Stimulated activated CD8-positive, alpha-beta memory T cell treated with anti-CD3 and anti-CD28 coated beads, Interleukin-2, amount 100 ng/mL, for 48 hours (primary cell): ENCODE measurements around the gene BNIP2.
"Not testable (repeated sequence)": the region's sequence is repeated elsewhere in the genome, so short reads cannot be mapped to it uniquely, and the experiment has no call there.

ENCODE experiments used
- DNase-seq, 2 donors: peaks; one replicate each; pipeline ENCODE4 v3.0.0-alpha.2; 2020; ENCODE audit warnings: low read depth in 2 of 2

Gene BNIP2

DNA sequence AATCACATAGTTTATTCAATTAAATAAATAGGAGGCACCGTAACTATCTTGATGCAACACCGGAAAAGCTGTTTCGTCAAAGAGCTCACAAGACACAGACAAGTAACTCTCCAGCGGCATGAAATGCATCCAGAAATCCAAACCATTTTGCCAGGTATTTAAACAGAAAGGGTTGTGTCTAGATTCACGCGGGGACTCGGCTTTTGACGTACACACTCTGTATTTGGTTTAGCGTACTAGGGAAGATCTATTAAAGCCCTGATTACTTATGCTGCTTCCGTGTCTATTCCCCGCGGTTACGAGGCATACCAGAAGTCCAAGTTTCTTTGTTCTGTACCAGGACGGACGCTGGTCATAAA, 718 bp downstream of the BNIP2 start:
- no peak for DNase-seq

DNA sequence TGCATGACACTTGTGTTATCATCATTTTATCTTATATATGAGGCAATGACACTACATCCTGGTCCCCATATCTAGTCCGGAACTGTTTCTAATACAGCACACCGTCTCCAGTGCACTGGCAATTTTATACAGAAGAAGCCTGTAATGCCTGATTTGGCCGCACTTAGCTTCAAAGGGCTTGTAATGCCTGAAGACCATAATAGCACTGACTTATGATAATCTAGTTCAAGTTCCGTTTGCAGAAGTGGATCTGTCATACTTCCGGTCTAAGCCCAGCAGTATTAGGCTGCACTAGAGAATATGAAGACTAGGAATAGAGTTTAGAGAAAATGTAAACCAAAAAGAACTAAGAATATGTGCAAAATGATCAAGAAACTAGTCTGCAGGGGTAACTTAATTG, 1.3 kb downstream of the BNIP2 start:
- DNase-seq = no peak

DNA sequence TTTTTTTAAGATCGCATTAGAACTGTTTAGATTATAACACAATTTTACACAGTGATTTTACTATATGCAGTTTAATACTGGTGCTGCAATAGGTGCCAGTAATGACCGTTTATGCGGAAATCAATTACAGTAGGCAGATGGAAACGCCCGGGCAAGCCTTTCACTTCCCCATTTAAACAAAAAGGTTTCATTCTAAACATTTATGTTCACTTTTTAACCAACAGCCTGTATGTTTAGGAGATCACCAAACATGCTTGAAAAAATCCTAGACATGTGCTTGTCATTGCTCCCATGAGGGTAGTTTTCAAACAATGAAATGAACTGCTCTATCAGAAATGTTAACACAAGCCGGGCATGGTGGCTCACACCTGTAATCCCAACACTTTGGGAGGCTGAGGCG, 2.7 kb downstream of the BNIP2 start:
- no peak for DNase-seq

DNA sequence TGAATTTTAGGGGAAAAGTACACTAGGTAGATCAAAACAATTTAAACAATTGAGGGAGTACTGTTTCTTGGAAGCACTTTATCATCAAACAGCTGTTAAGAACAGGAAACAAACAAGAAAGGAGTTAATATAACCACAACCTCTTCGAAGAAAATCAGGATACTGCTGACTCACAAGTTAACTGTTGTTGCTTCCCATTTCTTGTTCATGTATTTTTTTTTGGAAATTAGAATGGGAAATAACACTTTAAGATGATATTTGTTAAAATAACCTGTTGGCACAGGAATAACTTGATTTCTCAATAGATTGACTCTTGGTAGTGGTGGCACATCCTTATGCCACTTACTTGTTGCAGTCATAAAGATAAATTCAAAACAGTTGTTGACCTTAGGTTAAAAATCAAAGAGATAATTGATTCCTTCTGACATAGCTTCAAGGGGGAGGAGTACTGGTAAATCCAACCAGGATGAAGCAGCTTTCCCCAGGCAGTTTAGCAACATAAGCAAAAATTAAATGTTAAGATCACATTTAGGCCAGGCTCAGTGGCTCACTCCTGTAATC, 3.3 kb downstream of the BNIP2 start:
- no peak for DNase-seq

DNA sequence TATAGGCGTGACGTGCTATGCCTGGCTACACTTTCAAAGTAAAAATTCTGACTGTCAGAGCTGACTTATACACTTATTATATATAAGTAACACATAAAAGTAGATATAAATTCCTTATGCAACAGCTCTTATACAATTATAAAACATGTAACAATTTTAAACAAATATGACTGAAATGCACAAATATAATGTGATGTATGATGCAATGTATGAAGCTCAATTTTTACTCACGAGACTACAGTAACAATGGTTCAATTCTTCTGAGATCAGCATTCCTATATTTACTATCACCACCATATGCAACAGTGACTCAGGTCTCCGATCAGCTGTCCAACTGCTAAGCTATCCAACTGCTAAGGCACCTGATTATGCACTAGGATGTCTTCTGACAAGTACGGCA, 8.2 kb downstream of the BNIP2 start:
- DNase-seq = no peak

DNA sequence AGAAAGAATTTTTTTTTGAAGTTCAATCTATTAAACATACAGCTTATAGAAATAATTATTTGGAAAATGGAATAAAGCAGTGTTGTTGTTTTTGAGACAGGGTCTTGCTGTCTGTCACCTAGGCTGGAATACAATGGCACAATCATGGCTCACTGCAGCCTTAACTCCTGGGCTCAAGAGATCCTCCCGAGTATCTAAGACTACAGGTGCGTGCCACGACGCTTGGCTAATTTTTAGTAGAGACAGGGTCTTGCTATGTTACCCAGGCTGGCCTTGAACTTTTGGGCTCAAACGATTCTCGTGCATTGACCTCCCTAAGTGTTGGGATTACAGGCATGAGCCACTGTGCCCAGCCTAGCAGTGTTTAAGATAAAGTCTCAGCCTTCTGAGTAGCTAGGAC, 8.8 kb downstream of the BNIP2 start:
- DNase-seq = no peak

DNA sequence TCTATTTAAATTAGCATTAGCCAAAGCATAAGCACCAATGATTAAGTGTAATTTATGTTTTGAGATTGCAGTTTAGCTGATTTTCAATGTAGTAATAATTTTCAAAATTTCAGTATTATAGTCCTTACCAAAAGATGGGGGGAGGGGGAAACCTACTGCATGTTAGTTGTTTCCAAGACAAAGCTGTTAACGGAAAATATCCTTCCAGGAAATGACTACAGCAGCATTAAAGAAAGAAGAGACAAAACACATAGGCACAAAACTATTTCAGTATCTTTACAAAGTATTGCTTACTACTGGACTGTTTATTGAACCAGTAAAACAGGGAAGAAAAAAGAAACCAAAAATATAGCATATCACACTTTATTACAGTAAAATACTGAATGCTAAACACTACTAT, 10.5 kb downstream of the BNIP2 start:
- DNase-seq = no peak

DNA sequence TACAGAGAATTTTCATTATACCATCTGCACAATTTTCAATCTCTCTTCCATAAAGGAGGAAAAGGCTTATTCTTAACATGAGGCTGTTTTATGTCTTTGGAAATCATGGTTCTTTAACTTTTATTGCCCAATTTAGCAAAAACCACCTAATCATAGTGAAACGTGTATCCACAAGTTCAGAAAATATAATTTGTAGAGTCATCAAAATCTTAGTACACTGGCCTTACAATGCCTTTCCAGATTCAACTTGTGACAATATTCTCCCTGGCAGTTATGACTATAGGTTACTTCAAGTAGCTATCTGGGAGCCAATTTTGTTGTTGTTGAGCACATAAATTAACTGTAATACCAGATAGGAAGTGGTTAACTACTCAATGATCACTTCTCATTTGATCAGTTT, 10.9 kb downstream of the BNIP2 start:
- no peak for DNase-seq

DNA sequence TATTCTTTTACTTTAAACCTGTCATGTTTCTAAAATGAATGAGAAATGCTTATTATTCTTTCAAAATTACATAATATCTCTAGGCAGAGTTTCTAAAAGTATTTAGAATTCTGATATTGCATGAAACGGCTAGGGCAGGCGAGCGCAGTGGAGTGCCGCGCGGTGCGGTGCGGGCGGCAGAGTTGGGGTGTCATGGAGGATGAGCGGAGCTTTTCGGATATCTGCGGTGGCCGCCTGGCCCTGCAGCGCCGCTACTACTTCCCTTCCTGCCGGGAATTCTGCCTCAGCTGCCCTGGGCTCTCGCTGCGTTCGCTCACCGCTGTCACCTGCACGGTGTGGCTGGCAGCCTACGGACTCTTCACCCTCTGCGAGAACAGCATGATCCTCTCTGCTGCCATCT, 12.6 kb downstream of the BNIP2 start:
- no peak for DNase-seq

DNA sequence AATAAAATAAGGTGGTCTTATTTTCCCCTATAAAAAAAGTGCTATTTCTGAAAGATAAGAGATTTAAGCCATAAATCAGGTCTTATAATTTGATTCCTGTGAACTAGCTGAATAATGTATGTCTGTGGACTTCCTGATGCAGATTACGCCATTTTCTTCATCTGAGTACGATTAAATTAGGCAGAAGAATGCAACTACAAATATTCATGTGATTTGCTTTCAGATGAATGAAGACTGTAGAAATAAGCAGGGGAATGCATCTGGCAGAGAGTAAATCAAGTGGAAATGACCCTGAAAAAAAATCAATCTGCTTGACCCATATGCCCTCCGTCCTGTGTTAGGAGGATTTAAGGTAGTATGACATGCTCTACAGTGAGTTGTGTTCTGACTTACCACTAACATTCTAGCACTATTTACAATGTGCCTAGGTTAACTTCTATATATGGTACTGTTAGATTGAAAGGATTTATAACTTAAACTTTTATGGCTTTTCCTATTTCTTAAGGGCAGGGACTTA, 14.7 kb downstream of the BNIP2 start:
- DNase-seq = no peak

DNA sequence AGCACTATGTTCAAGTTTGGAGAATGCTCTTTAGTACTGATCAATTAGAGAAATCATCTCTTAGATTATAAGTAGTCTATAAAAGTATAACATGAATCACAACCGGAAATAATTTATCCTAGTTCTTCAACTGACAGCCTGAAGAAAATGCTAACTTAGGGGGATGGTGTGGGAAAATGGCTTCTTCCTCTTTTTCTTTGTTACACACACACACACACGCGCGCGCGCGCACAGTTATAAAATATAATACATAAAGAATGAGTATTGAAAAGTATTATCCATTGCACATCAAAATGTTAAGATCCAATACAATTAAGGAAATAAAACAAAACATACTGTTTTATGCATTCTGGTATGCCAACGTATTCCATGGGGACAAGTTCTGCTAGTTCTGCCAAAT, 20.6 kb downstream of the BNIP2 start:
- DNase-seq = no peak

DNA sequence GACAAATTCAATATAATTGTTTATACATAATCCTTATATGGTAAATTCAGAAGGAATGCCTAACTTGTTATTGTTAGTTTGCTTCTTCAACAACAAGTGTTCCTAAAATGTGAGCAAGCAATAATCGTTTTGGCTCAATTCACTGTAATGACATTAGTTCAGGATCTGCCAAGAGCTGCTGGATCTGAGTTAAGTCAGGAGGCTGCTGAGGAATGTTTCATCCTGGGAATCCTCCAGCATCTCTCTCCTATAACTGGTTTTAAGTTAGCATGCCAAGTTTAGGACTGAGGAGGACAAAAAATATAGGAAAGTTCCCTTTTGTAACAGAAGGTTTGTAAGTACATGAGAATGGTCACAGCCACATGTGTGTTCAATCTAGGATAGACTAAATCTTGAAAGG, 26.9 kb downstream of the BNIP2 start:
- DNase-seq = no peak

DNA sequence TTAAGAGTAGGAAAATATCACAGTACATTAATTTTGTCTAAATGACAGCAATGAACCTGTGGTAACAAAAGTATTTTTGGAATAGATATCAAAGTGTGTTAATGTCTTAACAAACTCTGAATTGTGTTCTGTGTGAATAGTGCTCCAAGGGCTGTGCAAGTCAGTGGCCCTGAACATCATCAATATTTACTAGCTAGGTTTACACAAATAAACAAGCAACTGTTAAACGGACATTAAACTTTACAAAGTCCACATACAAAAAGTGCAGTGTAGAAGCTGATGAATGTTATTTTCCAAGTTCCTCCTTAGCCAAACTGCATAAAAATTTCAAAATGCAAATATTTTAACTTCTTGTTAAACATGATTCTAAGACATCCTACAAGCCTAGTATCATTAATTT, 29.8 kb downstream of the BNIP2 start:
- DNase-seq = no peak

DNA sequence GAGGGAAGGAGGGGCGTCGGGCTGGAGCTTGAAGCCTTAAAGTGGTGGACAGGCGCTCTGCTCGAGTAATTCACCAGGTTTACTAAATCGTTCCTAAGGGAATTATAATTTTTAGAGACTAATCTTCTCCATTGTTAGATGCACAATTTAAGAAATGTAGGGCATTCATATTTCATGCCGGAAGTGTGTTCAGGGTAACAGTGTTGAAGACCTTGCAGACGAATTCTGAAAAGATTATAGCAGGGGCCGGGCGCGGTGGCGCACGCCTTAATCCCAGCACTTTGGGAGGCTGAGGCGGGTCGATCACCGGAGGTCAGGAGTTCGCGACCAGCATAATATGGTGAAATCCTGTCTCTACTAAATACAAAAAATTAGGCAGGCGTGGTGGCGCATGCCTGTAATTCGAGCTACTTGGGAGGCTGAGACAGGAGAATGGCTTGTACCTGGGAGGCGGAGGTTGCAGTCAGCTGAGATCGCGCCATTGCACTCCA, 31.4 kb downstream of the BNIP2 start:
- no peak for DNase-seq

DNA sequence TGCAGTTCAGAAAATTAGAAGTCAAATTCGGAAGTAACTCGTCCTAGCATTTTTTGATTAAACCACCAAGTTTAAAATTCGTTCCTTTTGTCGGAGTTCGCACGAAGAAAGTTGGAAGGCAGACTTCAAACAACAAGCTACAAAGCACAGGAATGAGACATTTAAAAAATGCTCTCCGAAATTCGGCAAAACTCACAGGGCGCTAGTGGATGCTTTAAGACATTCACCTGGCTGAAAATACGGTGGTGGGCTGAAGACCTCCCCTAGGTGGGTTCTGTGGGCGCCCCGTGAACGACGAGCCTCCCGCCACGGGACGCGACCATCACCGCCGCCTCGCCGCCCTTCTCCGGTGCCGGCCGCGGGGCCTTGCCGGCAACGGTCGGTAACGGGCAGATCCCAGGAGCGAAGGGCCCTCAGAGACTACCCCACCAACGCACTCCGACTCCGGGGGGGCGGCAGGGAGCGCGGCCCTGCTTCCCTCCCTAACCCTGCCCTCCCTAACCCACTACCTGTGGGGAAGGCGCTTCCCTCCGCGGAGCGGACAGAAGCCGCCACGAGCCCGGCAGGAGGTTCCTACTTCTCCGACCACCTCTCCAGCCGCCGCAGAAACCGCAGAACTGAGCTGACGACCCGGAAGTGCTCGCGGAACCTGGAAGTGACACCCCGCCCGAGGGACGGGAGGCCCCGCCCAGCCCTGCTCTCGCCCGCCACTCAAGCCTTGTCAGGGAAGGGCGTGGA, 32.1 kb downstream of the BNIP2 start, which contains the start of gene GTF2A2:
Gene GTF2A2, minus strand, starts transcription at position 619 of the 738 bp plus-strand sequence. CDS start 5,238 bp downstream, outside the sequence.
- peak; percentile 93 for DNase-seq

DNA sequence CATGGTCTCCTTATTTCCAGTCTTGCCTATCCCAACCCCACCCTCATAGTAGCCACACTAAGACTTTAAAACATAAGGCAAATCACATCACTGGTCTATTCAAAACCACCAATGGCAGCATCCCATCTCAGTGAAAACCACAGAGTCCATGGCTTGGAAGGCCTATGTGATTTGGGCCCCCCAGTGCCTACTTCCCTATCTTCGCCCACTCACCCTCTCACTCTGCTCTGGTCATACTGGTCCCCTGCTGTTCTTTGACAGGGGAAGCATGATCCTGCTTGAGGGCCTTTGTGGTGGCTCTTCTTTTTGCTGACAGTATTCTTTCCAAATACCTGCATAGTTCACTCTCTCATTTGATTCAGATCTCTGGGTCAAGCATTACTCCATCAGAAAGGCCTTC, 35.1 kb downstream of the BNIP2 start:
- DNase-seq = no peak

DNA sequence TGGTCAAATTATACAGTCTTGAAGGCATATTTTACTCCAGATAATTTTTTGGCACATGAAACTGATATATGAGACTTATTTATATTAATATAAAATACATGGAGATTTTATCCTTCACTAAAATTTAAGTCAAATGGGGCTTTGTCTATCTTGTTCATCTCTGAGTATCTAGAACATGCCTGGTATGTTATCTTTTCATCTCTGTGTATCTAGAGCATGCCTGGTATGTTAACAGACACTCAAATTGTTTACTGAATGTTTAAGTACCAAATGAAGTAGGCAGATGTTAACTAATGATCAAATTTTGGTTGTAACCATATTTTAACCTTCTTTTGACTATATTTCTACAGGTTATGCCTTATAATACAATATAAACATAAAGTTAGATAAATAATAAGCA, 39.5 kb downstream of the BNIP2 start:
- DNase-seq = no peak

DNA sequence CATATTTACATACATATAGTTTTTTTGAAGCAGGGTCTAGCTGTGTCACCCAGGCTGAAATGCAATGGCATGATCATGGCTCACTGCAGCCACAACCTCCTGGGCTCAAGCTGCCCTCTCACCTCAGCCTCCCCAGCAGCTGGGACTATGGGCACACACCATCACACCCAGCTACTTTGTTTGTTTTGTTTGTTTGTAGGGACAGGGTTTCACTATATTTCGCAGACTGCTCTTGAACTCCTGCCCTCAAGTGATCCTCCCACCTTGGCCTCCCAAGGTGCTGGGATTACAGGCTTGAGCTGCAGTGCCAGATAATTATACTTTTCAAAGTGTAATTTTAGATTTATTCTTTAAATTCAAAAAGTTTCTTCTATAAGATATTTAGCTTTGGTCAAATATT, 42.0 kb downstream of the BNIP2 start:
- no peak for DNase-seq

DNA sequence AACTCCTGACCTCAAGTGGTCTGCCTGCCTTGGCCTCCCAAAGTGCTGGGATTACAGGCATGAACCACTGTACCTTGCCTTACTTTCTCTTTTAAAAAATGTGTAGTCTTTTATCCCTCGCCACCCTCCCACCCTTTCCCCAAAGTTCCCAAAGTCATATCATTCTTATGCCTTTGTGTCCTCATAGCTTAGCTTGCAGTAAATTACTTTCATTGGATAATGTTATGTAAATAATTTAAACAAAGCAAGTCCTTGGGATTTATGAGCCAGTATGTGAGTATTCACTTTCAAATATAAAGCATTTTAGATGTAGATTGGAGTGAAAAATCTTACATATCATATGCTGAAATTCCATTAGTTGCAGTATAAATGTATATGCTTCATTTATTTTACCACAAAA, 42.8 kb downstream of the BNIP2 start:
- DNase-seq = no peak

DNA sequence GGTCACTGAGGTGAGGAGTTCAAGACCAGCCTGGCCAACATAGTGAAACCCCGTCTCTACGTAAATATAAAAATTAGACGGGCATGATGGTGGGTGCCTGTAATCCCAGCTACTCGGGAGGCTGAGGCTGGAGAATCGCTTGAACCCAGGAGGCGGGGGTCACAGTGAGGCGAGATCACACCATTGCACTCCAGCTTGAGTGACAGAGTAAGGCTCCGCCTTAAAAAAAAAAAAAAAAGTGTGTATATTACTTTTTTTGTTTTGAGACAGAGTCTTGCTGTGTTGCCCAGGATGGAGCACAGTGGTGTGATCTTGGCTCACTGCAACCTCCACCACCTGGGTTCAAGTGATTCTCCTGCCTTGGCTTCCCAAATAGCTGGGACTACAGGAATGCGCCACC, 43.3 kb downstream of the BNIP2 start:
- not testable (repeated sequence) for DNase-seq

DNA sequence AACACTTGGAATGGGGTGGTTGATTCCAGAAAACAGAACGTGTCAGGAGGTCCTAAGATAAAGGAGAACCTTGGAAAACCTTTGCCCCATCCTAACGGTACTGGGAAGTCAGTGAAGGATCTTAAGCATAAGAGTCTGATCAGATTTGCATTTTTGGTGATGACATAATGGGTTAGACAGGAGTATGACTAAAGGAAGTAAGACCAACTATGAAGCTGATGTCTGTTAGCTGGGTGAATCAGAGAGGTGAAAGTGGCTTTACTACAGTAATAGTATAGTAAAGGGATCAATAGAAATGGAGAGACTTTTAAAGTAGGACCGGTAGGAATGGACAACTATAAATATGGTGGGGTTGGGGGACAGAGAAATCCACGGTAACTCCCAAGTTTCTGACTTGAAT, 44.4 kb downstream of the BNIP2 start:
- DNase-seq = no peak

DNA sequence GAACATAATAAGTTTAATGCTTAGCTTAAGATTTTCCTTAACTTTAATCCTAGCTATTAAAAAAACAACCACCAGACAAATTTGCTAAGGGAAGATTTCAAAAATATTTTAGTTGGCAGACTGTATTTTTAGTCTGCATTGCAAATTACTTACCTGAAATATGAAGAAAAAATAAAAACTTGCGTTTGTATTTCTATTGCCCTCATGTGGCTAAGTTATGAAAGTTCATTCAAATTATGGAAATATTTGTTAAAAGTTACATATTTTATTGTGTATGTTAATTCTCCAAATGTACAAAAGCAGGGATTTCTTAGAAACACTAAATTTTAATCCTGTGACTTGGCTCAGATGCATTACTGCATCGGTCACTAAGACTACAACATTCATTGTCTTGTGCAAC, 46.8 kb downstream of the BNIP2 start:
- no peak for DNase-seq

DNA sequence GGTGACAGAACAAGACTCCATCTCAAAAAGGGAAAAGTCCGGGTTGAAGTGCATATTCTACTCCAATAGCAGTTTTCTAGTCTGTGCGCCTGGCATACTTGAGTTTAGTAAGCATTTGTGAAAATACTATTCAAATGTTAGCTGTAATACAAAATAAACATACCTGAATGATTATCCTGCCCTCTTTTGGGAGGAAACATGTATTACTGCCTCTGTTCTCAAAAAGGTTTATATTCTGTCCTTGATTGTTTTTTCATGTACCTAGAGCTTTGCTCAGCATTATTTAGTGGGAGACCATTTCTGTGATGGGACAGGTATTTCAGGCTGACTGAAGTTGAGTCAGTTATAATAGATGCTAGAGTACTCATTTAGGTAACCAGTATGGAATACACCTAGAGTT, 51.6 kb downstream of the BNIP2 start:
- DNase-seq = not testable (repeated sequence)

DNA sequence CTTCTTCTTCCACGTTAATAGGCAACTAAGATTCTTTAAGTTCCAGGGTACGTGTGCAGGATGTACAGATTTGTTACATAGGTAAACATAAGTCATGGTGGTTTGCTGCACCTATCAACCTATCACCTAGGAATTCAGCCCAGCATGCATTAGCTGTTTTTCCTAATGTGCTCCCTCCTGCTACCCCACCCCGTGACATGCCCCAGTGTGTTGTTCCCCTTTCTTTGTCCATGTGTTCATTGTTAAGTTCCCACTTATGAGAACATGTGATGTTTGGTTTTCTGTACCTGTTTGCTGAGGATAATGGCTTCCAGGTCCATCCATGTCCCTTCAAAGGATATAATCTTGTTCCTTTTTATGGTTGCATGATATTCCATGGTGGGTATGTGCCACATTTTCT, 52.9 kb downstream of the BNIP2 start:
- no peak for DNase-seq
